ENCODE data around the gene MRPL55. TPM values are rescaled to one million over a fixed set of nuclear protein-coding genes. Genes with fewer than 3 reads are reported as not detected.

MRPL55 gene
- polyA plus RNA-seq, 1 donor (not counting 4 experiments of a cell fraction or from before 2014, with no cell fraction given): 28.4 TPM

GRCh38 chr1:228157729-228158126 lies 48.6 kb upstream of the MRPL55 start:
- Histone ChIP-seq H3K9ac (ENCODE audit: control insufficient read depth, extremely low read depth, insufficient read depth, low read length) (no peak overlapping the region), H3K4me3 (ENCODE audit: control insufficient read depth in 2 of 3, extremely low read depth in 1 of 3, insufficient read depth in 2 of 3, low read depth in 1 of 3, low read length in 3 of 3) (no peak overlapping the region), H3K9me3 (ENCODE audit: control insufficient read depth, low read depth, low read length) (no peaks in the 10 kb centered on the region), H3K36me3 (ENCODE audit: control insufficient read depth in 2 of 2, extremely low read depth in 1 of 2, insufficient read depth in 2 of 2, low read length in 2 of 2) (no peaks in the 10 kb centered on the region), H3K27me3 (ENCODE audit: control insufficient read depth, extremely low read depth, insufficient read depth, low read length) (no peaks in the 10 kb centered on the region), H3K79me2 (ENCODE audit: control insufficient read depth, insufficient read depth, low read length) (no peaks in the 10 kb centered on the region), H4K20me1 (ENCODE audit: control insufficient read depth, extremely low read depth, insufficient read depth, low read length) (no peaks in the 10 kb centered on the region), H3K4me2 (ENCODE audit: control insufficient read depth, extremely low read depth, insufficient read depth, low read depth, low read length) (no peak overlapping the region), H3K4me1 (ENCODE audit: control insufficient read depth, extremely low read depth, insufficient read depth, low read length) (peaks cover 35% of the 10 kb centered on the region), H3K27ac (ENCODE audit: control insufficient read depth, insufficient read depth, low read length) (no peak overlapping the region), H2AFZ (ENCODE audit: control insufficient read depth, low read length) (no peak overlapping the region), H3K9me1 (ENCODE audit: control insufficient read depth, extremely low read depth, insufficient read depth, low read length) (no peaks in the 10 kb centered on the region)
- dilution Hi-C loops (cut with MboI; ENCODE audit: extremely low pct_ligation_motif_present, low sequenced_read_pairs): no loop called here
- TF ChIP-seq CTCF (optimal IDR thresholded peaks at IDR 0.05 in 1 of 3, IDR thresholded peaks at IDR 0.05 in 1 of 3, conservative IDR thresholded peaks at IDR 0.05 in 1 of 3; ENCODE audit: extremely low read depth in 1 of 3, insufficient read depth in 2 of 3, low read length in 3 of 3): no peak
- TF ChIP-seq EZH2 (IDR thresholded peaks at IDR 0.05; ENCODE audit: low read length): no peak
- FAIRE-seq (no peak), DNase-seq (ENCODE audit: low read depth, low spot score) (no peak)

DNA sequence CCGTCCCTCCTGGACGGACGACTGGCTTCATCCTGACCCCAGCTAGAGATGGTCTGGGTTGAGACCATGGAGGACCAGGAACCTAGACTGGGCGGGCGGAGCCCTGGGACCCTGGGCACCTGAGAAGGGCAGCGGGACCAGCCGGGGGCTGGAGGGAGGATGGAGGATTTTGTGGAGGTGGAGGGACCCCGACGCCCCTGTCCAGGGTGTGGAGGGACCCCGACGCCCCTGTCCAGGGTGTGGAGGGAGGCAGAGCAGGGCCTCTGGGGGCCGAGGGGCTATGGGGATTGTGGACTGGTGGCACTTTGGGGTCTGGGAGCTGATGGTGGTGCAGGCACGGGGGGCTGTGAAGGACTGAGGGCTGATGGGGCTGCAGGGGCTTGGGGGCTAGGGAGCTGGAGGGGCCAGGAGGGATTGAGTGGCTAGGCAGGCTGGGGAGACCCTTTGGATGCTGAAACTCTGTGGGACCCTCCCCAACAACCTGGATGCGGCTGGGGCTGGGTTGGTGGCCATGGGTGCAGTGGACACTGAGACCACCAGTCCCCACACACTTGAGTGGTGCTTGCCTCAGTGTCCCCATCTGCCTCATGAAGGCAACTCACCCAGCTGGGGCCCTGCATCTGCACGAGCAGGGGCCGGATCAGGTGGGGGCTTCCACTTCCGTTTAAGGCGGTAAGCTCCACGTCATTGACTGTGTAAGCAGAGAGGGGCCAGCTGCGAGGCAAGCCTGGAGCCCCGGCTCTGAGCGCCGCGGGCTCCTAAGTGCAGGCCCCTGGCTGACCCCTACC lies 48.0 kb upstream of the MRPL55 start:
- no peaks in the 10 kb centered on the region for H3K79me2 ChIP-seq (ENCODE audit: control insufficient read depth, insufficient read depth, low read length)
- H4K20me1 ChIP-seq (ENCODE audit: control insufficient read depth, extremely low read depth, insufficient read depth, low read length): no peaks in the 10 kb centered on the region
- no peaks in the 10 kb centered on the region for H3K27me3 ChIP-seq (ENCODE audit: control insufficient read depth, extremely low read depth, insufficient read depth, low read length)
- no peak overlapping the region for H3K27ac ChIP-seq (ENCODE audit: control insufficient read depth, insufficient read depth, low read length)
- no peak for FAIRE-seq
- no peak overlapping the region for H3K4me2 ChIP-seq (ENCODE audit: control insufficient read depth, extremely low read depth, insufficient read depth, low read depth, low read length)
- no peaks in the 10 kb centered on the region for H3K9me3 ChIP-seq (ENCODE audit: control insufficient read depth, low read depth, low read length)
- peaks cover 29% of the 10 kb centered on the region for H3K4me1 ChIP-seq (ENCODE audit: control insufficient read depth, extremely low read depth, insufficient read depth, low read length)
- H3K9me1 ChIP-seq (ENCODE audit: control insufficient read depth, extremely low read depth, insufficient read depth, low read length): no peaks in the 10 kb centered on the region
- DNase-seq (ENCODE audit: low read depth, low spot score): no peak
- no peaks in the 10 kb centered on the region for H3K36me3 ChIP-seq (ENCODE audit: control insufficient read depth in 2 of 2, extremely low read depth in 1 of 2, insufficient read depth in 2 of 2, low read length in 2 of 2)
- no peak overlapping the region for H3K9ac ChIP-seq (ENCODE audit: control insufficient read depth, extremely low read depth, insufficient read depth, low read length)
- dilution Hi-C loops (cut with MboI; ENCODE audit: extremely low pct_ligation_motif_present, low sequenced_read_pairs): no loop called here
- TF ChIP-seq CTCF (optimal IDR thresholded peaks at IDR 0.05 in 1 of 3, IDR thresholded peaks at IDR 0.05 in 1 of 3, conservative IDR thresholded peaks at IDR 0.05 in 1 of 3; ENCODE audit: extremely low read depth in 1 of 3, insufficient read depth in 2 of 3, low read length in 3 of 3) (no peak), EZH2 (IDR thresholded peaks at IDR 0.05; ENCODE audit: low read length) (no peak)
- H3K4me3 ChIP-seq (ENCODE audit: control insufficient read depth in 2 of 3, extremely low read depth in 1 of 3, insufficient read depth in 2 of 3, low read depth in 1 of 3, low read length in 3 of 3): no peak overlapping the region
- no peak overlapping the region for H2AFZ ChIP-seq (ENCODE audit: control insufficient read depth, low read length)

Measured in keratinocyte (primary cell).